Lung (tissue), 12 donors: ENCODE results near the gene PAX2. TPM values are rescaled to one million over a fixed set of nuclear protein-coding genes. Genes with fewer than 3 reads are reported as not detected.

Source experiments
- ATAC-seq: fragments of 200-7000 bp; cut with Tn5 transposase; one replicate; pipeline ENCODE4 v1.9.1; 2020; ENCODE audit warnings: moderate number of reproducible peaks; ENCODE audit not compliant: insufficient read depth, low FRiP score
- DNase-seq, 3 donors: peaks; one replicate each; pipeline ENCODE4 v3.0.0-alpha.2; 2013 to 2017
- H3K27ac ChIP-seq, 2 donors: one replicate each; pipeline ENCODE4 v1.5.1; 2013; ENCODE audit warnings: mild to moderate bottlenecking in 2 of 2, moderate library complexity in 2 of 2, control low read depth in 1 of 2, inconsistent platforms in 1 of 2, low read depth in 1 of 2, low read length in 1 of 2
- H3K27me3 ChIP-seq, 3 donors: one replicate each; pipeline ENCODE4 v1.5.1; 2013; ENCODE audit warnings: low read length in 2 of 3; ENCODE audit not compliant: control insufficient read depth in 3 of 3, insufficient read depth in 3 of 3
- H3K36me3 ChIP-seq, 4 donors: one replicate each; pipeline ENCODE4 v1.5.1; 2013; ENCODE audit warnings: low read length in 4 of 4, mild to moderate bottlenecking in 1 of 4, moderate library complexity in 1 of 4; ENCODE audit not compliant: control insufficient read depth in 4 of 4, insufficient read depth in 4 of 4
- H3K4me1 ChIP-seq, 5 donors: one replicate each; pipeline ENCODE4 v1.5.1; 2013; ENCODE audit warnings: low read length in 5 of 5, mild to moderate bottlenecking in 2 of 5, moderate library complexity in 1 of 5; ENCODE audit not compliant: control insufficient read depth in 5 of 5, insufficient read depth in 5 of 5
- H3K4me3 ChIP-seq: one replicate; pipeline ENCODE4 v1.5.1; 2013; ENCODE audit warnings: mild to moderate bottlenecking, control low read depth, moderate library complexity
- H3K9ac ChIP-seq, 2 donors: one replicate each; pipeline ENCODE4 v1.5.1; 2013; ENCODE audit warnings: low read length in 2 of 2, control low read depth in 1 of 2; ENCODE audit not compliant: insufficient read depth in 1 of 2
- H3K9me3 ChIP-seq, 4 donors: one replicate each; pipeline ENCODE4 v1.5.1; 2013; ENCODE audit warnings: low read length in 3 of 4, mild to moderate bottlenecking in 1 of 4, moderate library complexity in 1 of 4; ENCODE audit not compliant: control insufficient read depth in 4 of 4, insufficient read depth in 3 of 4
- WGBS, 2 donors: extraction: QIAGEN DNeasy Blood & Tissue Kit; methylation state at CpG; one replicate each; pipeline ENCODE4 v1.1.7; 2013; 5-methylcytosine and 5-hydroxymethylcytosine counted together
- polyA plus RNA-seq, 2 donors: library from polyadenylated mRNA; stranded (reverse); fragments of 200-250 nt; gene quantifications; one replicate each; pipeline ENCODE4 v1.2.1, GENCODE V29; 2013
- total RNA-seq, 2 donors: library from RNA; depleted of rRNA in 1 of 2; stranded (reverse); fragments of >200 nt in 1 of 2; gene quantifications; one replicate each; pipeline ENCODE4 v1.2.1, GENCODE V29; 2014 to 2021
- TF ChIP-seq, protein P1 (sequence below): IDR thresholded peaks from 2 replicates; pipeline ENCODE4 v1.5.1; 2012; ENCODE audit warnings: mild to moderate bottlenecking; ENCODE audit errors: control extremely low read depth, extremely low read depth
- donor health status: control.
- donor health status: control.
- donor health status: Bipolar disorder and iron deficiency.
- donor health status: healthy.
- donor health status: DM: yes; HTN: yes; CAD: no.

The PAX2 gene
- total and polyA plus RNA-seq, 4 donors: not detected

GRCh38 chr10:100715445-100716385 lies 29.7 kb upstream of the PAX2 start:
- ATAC-seq: no peak
- Histone ChIP-seq H3K9ac (no peak overlapping the region), H3K4me1 (no peaks in the 10 kb centered on the region), H3K27me3 (peaks cover 16 to 91% (median 61%) of the 10 kb centered on the region in 3 donors), H3K9me3 (peaks cover 0 to 14% (median 0%) of the 10 kb centered on the region in 4 donors), H3K4me3 (no peak overlapping the region), H3K36me3 (no peaks in the 10 kb centered on the region), H3K27ac (no peak overlapping the region)
- 7 to 10% methylated on average over 63 to 66 of the region's 66 CpGs for WGBS, 2 donors
- DNase-seq: no peak
- TF ChIP-seq, protein P1, sequence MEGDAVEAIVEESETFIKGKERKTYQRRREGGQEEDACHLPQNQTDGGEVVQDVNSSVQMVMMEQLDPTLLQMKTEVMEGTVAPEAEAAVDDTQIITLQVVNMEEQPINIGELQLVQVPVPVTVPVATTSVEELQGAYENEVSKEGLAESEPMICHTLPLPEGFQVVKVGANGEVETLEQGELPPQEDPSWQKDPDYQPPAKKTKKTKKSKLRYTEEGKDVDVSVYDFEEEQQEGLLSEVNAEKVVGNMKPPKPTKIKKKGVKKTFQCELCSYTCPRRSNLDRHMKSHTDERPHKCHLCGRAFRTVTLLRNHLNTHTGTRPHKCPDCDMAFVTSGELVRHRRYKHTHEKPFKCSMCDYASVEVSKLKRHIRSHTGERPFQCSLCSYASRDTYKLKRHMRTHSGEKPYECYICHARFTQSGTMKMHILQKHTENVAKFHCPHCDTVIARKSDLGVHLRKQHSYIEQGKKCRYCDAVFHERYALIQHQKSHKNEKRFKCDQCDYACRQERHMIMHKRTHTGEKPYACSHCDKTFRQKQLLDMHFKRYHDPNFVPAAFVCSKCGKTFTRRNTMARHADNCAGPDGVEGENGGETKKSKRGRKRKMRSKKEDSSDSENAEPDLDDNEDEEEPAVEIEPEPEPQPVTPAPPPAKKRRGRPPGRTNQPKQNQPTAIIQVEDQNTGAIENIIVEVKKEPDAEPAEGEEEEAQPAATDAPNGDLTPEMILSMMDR: no peak

GRCh38 chr10:100717166-100717565 lies 28.2 kb upstream of the PAX2 start:
- TF ChIP-seq, protein P1: no peak
- Histone ChIP-seq H3K4me3 (no peak overlapping the region), H3K36me3 (no peaks in the 10 kb centered on the region), H3K9me3 (peaks cover 0 to 9% (median 0%) of the 10 kb centered on the region in 4 donors), H3K9ac (no peak overlapping the region), H3K4me1 (no peaks in the 10 kb centered on the region), H3K27ac (no peak overlapping the region), H3K27me3 (peaks cover 19 to 84% (median 64%) of the 10 kb centered on the region in 3 donors)
- DNase-seq: no peak
- ATAC-seq: no peak

DNA sequence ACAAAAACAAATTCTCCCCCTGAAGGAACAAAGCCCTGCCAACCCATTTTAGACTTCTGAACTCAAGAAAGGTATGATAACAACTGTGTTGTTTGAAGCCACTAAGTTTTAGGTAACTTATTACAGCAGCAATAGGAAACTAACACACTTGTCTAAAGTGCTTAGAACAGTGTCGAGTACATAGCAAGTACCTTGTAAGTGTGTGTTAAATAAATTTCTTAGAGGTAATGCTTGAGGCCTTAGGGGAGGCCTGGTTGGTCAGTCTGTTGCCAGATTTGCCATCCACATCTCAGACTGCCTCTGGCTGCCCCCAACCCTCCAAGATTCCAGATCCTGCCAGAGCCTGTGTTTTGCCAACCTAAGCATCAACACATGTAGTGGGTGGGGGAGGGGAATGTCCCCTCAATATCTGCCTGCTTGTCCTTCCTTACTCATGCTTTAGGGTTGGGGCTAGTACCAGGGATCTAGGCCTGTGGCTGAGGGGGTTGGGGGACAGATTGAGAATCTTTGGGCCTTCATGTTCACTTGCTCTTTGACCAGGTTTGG lies 27.1 kb upstream of the PAX2 start:
- 70 to 88% methylated on average over 1 of the region's 1 CpG for WGBS, 2 donors
- Histone ChIP-seq H3K4me3 (no peak overlapping the region), H3K27ac (no peak overlapping the region), H3K9ac (no peak overlapping the region), H3K27me3 (peaks cover 21 to 81% (median 69%) of the 10 kb centered on the region in 3 donors), H3K9me3 (peaks cover 0 to 5% (median 0%) of the 10 kb centered on the region in 4 donors), H3K36me3 (no peaks in the 10 kb centered on the region), H3K4me1 (no peaks in the 10 kb centered on the region)
- TF ChIP-seq, protein P1: no peak
- ATAC-seq (no peak), DNase-seq (no peak)
